IMR-90 (cell line): ENCODE data around the gene DUOX2. TPM values are rescaled to one million over a fixed set of nuclear protein-coding genes. Genes with fewer than 3 reads are reported as not detected.

Source experiments
- ATAC-seq: fragments of 200-7000 bp; cut with Tn5 transposase; 2 replicates; pipeline ENCODE4 v1.9.1; 2020; ENCODE audit warnings: low read depth, mild to moderate bottlenecking, moderate library complexity
- BruUV-seq: library from RNA; stranded (reverse); fragments of 400-500 nt; replicated peaks from 2 replicates; lab custom pipeline; 2021; lab: Mats Ljungman, UMichigan
- CTCF ChIA-PET: fragments of 300-600 bp; formaldehyde crosslinking; extraction: SDS; loops from one replicate; lab custom pipeline; 2021; ENCODE audit warnings: antibody characterized with exemption; lab: Yijun Ruan, JAX
- POLR2A ChIA-PET: fragments of 300-600 bp; sonication (Branson Sonifier 250); formaldehyde crosslinking; loops from one replicate; lab custom pipeline; 2022; ENCODE audit warnings: antibody characterized with exemption; ENCODE audit not compliant: unreplicated experiment; lab: Charles Lee
- DNase-seq: peaks from one replicate; pipeline ENCODE4 v3.0.0; 2013
- H2AFZ ChIP-seq: replicated peaks from 2 replicates; pipeline ENCODE3; 2013; ENCODE audit warnings: low read length, mild to moderate bottlenecking; ENCODE audit not compliant: poor library complexity
- H2AK5ac ChIP-seq: 2 replicates; pipeline ENCODE4 v1.6.1; 2013; ENCODE audit warnings: low read depth, low read length, inconsistent platforms
- H2AK9ac ChIP-seq: replicated peaks from 2 replicates; pipeline ENCODE3; 2013; ENCODE audit warnings: mild to moderate bottlenecking, low read depth, low read length, moderate library complexity; ENCODE audit not compliant: poor library complexity
- H2BK120ac ChIP-seq: 2 replicates; pipeline ENCODE4 v1.6.1; 2013; ENCODE audit warnings: low read depth, low read length, inconsistent platforms
- H2BK15ac ChIP-seq: 3 replicates; pipeline ENCODE4 v1.6.1; 2013; ENCODE audit warnings: low read depth, low read length, inconsistent platforms
- H2BK20ac ChIP-seq: 2 replicates; pipeline ENCODE4 v1.6.1; 2013; ENCODE audit warnings: low read depth, mild to moderate bottlenecking, inconsistent platforms, low read length, moderate library complexity
- H2BK5ac ChIP-seq: 2 replicates; pipeline ENCODE4 v1.6.1; 2013; ENCODE audit warnings: mild to moderate bottlenecking, low read depth, low read length, inconsistent platforms; ENCODE audit not compliant: poor library complexity, severe bottlenecking
- H3K14ac ChIP-seq: replicated peaks from 2 replicates; pipeline ENCODE4 v1.6.1; 2013; ENCODE audit warnings: low read depth, low read length, inconsistent platforms
- H3K18ac ChIP-seq: 2 replicates; pipeline ENCODE4 v1.6.1; 2013; ENCODE audit warnings: low read depth, low read length, control low read depth
- H3K23ac ChIP-seq: 2 replicates; pipeline ENCODE4 v1.6.1; 2013; ENCODE audit warnings: low read depth, low read length, inconsistent platforms
- H3K27ac ChIP-seq: 2 replicates; pipeline ENCODE4 v1.5.1; 2013; ENCODE audit warnings: mild to moderate bottlenecking, control low read depth, low read length; ENCODE audit not compliant: insufficient read depth
- H3K27me3 ChIP-seq: 2 replicates; pipeline ENCODE4 v1.6.1; 2013; ENCODE audit warnings: low read length; ENCODE audit not compliant: control insufficient read depth, insufficient read depth
- H3K36me3 ChIP-seq: 2 replicates; pipeline ENCODE4 v1.6.1; 2013; ENCODE audit warnings: low read length, mixed read lengths; ENCODE audit not compliant: control insufficient read depth, insufficient read depth
- H3K4ac ChIP-seq: 2 replicates; pipeline ENCODE4 v1.6.1; 2013; ENCODE audit warnings: low read depth, low read length, inconsistent platforms
- H3K4me1 ChIP-seq: 2 replicates; pipeline ENCODE4 v1.6.1; 2013; ENCODE audit warnings: low read length, mixed read lengths; ENCODE audit not compliant: control insufficient read depth, insufficient read depth
- H3K4me2 ChIP-seq: 2 replicates; pipeline ENCODE4 v1.6.1; 2013; ENCODE audit warnings: low read depth, mild to moderate bottlenecking, control low read depth, low read length, moderate library complexity
- H3K4me3 ChIP-seq: 2 replicates; pipeline ENCODE4 v1.5.1; 2013; ENCODE audit warnings: low read depth, mild to moderate bottlenecking, control low read depth, low read length, moderate library complexity; ENCODE audit not compliant: insufficient read depth
- H3K56ac ChIP-seq: 2 replicates; pipeline ENCODE4 v1.6.1; 2013; ENCODE audit warnings: low read length, inconsistent platforms; ENCODE audit not compliant: insufficient read depth; ENCODE audit errors: extremely low read depth
- H3K79me1 ChIP-seq, 2 experiments: 2 replicates each; pipeline ENCODE4 v1.6.1; 2013; ENCODE audit warnings: low read length in 2 of 2, inconsistent platforms in 1 of 2, low read depth in 1 of 2
- H3K9ac ChIP-seq: 2 replicates; pipeline ENCODE4 v1.6.1; 2013; ENCODE audit warnings: low read depth, low read length, control low read depth
- H3K9me1 ChIP-seq: 2 replicates; pipeline ENCODE4 v1.6.1; 2013; ENCODE audit warnings: low read length, inconsistent platforms; ENCODE audit not compliant: insufficient read depth
- H3K9me3 ChIP-seq: 2 replicates; pipeline ENCODE4 v1.6.1; 2013; ENCODE audit warnings: low read length; ENCODE audit not compliant: control insufficient read depth, insufficient read depth
- H4K20me1 ChIP-seq: 2 replicates; pipeline ENCODE4 v1.6.1; 2013; ENCODE audit warnings: low read length, inconsistent platforms; ENCODE audit not compliant: insufficient read depth
- H4K5ac ChIP-seq: 2 replicates; pipeline ENCODE4 v1.6.1; 2013; ENCODE audit warnings: mild to moderate bottlenecking, low read depth, low read length, control low read depth
- H4K8ac ChIP-seq, 2 experiments: 2 replicates each; pipeline ENCODE4 v1.6.1; 2013; ENCODE audit warnings: low read depth in 2 of 2, low read length in 2 of 2, control low read depth in 1 of 2, inconsistent platforms in 1 of 2
- H4K91ac ChIP-seq: 2 replicates; pipeline ENCODE4 v1.6.1; 2013; ENCODE audit warnings: low read depth, low read length, inconsistent platforms; ENCODE audit not compliant: insufficient read depth
- BHLHE40 ChIP-seq: fragments of 150-350 bp; IDR thresholded peaks from 2 replicates; pipeline ENCODE4 v1.6.1; 2016; ENCODE audit warnings: mild to moderate bottlenecking, low read depth, low read length
- CEBPB ChIP-seq: IDR thresholded peaks from 2 replicates; pipeline ENCODE4 v1.6.1; 2012; ENCODE audit warnings: low read depth, low read length, improper control_type of control experiment
- CTCF ChIP-seq: conservative IDR thresholded peaks from 2 replicates; pipeline ENCODE4 v1.5.1; 2012; ENCODE audit warnings: mild to moderate bottlenecking, low read depth, low read length, improper control_type of control experiment
- ELK1 ChIP-seq: fragments of 150-350 bp; IDR thresholded peaks from 2 replicates; pipeline ENCODE4 v1.6.1; 2016; ENCODE audit warnings: low read depth, mild to moderate bottlenecking, low read length, moderate library complexity, borderline replicate concordance
- FOS ChIP-seq: fragments of 150-350 bp; IDR thresholded peaks from 2 replicates; pipeline ENCODE4 v1.6.1; 2016; ENCODE audit warnings: low read depth, low read length
- MAFK ChIP-seq: IDR thresholded peaks from 2 replicates; pipeline ENCODE4 v1.6.1; 2012; ENCODE audit warnings: low read depth, low read length, improper control_type of control experiment
- MAZ ChIP-seq: IDR thresholded peaks from 2 replicates; pipeline ENCODE4 v1.6.1; 2012; ENCODE audit warnings: low read depth, mild to moderate bottlenecking, low read length, improper control_type of control experiment, moderate library complexity, borderline replicate concordance
- NFE2L2 ChIP-seq: fragments of 150-350 bp; IDR thresholded peaks from 2 replicates; pipeline ENCODE4 v1.6.1; 2016; ENCODE audit warnings: low read depth, mild to moderate bottlenecking, low read length
- POLR2A ChIP-seq: IDR thresholded peaks from 2 replicates; pipeline ENCODE4 v1.6.1; 2012; ENCODE audit warnings: mild to moderate bottlenecking, low read depth, low read length
- RAD21 ChIP-seq: IDR thresholded peaks from 2 replicates; pipeline ENCODE4 v1.6.1; 2012; ENCODE audit warnings: low read length, improper control_type of control experiment
- RCOR1 ChIP-seq: IDR thresholded peaks from 2 replicates; pipeline ENCODE4 v1.6.1; 2012; ENCODE audit warnings: mild to moderate bottlenecking, low read length, improper control_type of control experiment; ENCODE audit not compliant: insufficient replicate concordance
- RFX5 ChIP-seq: IDR thresholded peaks from 2 replicates; pipeline ENCODE4 v1.8.0; 2012; ENCODE audit warnings: low read depth, mild to moderate bottlenecking, low read length, moderate library complexity
- SMC3 ChIP-seq: fragments of 150-350 bp; IDR thresholded peaks from 2 replicates; pipeline ENCODE4 v1.6.1; 2016; ENCODE audit warnings: low read depth, mild to moderate bottlenecking, antibody characterized with exemption, low read length, moderate library complexity
- USF2 ChIP-seq: fragments of 150-350 bp; IDR thresholded peaks from 2 replicates; pipeline ENCODE4 v1.6.1; 2017; ENCODE audit warnings: mild to moderate bottlenecking, antibody characterized with exemption, low read length, low read depth
- WGBS, 2 experiments: methylation state at CpG; one replicate each; pipeline versions ENCODE4 v1.1.5 to v1.1.7; 2013; ENCODE audit warnings: missing lambda C conversion rate in 2 of 2; ENCODE audit not compliant: insufficient read length in 1 of 2; ENCODE audit errors: extremely low coverage in 2 of 2; 5-methylcytosine and 5-hydroxymethylcytosine counted together
- dilution Hi-C: fragments of 300-500 bp; cut with HindIII; formaldehyde crosslinking; loops from one replicate; pipeline ENCODE4 v1.14.3; 2018; ENCODE audit warnings: low sequenced_read_pairs; ENCODE audit not compliant: unreplicated experiment
- in situ Hi-C: fragments of 300-500 bp; cut with MboI; formaldehyde crosslinking; loops from 3 replicates; pipeline ENCODE4 v1.14.3; 2019; ENCODE audit warnings: low sequenced_read_pairs, inconsistent platforms, mixed read lengths
- intact Hi-C: fragments of 100-400 bp; cut with micrococcal nuclease; formaldehyde crosslinking; loops from 2 replicates; pipeline ENCODE4 v1.10.0; 2022
- polyA plus RNA-seq, 3 experiments: library from polyadenylated mRNA; depleted of rRNA; stranded (reverse); fragments of >200 nt; gene quantifications; 2 replicates each; pipeline ENCODE4 v1.2.3, GENCODE V29; 2012; ENCODE audit warnings: low replicate concordance in 1 of 3
- total RNA-seq: library from RNA; depleted of rRNA; stranded (reverse); fragments of >200 nt; gene quantifications from 2 replicates; pipeline ENCODE4 v1.2.3, GENCODE V29; 2012

Gene DUOX2
- total and polyA plus RNA-seq, 2 of the 4 experiments (the other 2 are of a cell fraction): not detected

- H3K4me2 ChIP-seq: no peak overlapping the region
- no peak overlapping the region for H2BK120ac ChIP-seq
- H3K27me3 ChIP-seq: peaks cover 9% of the 10 kb centered on the region; the same call in 1 of the 2 replicates
- H3K4me1 ChIP-seq: no peaks in the 10 kb centered on the region; the same call in 1 of the 2 replicates
- ChIA-PET POLR2A (no interaction called here), CTCF (no interaction called here)
- ATAC-seq (no peak), DNase-seq (no peak)
- no CpG with 5 or more reads among the region's 12 CpGs for WGBS, 2 experiments
- H2AFZ ChIP-seq: no peak overlapping the region
- H3K9me1 ChIP-seq: no peaks in the 10 kb centered on the region
- no peak overlapping the region for H2BK15ac ChIP-seq
- no peak overlapping the region for H4K8ac ChIP-seq
- H4K20me1 ChIP-seq: no peaks in the 10 kb centered on the region
- H3K79me1 ChIP-seq: no peaks in the 10 kb centered on the region
- no peak overlapping the region for H3K56ac ChIP-seq
- dilution Hi-C loops: no loop called here
- no peak overlapping the region for H3K27ac ChIP-seq
- no peak overlapping the region for H3K4me3 ChIP-seq
- H3K9ac ChIP-seq: no peak overlapping the region
- H4K91ac ChIP-seq: no peak overlapping the region
- in situ Hi-C loops: no loop called here
- H3K4ac ChIP-seq: no peak overlapping the region
- H2AK9ac ChIP-seq: peak overlapping the region; percentile 65
- H3K14ac ChIP-seq: no peak overlapping the region
- H3K36me3 ChIP-seq: no peaks in the 10 kb centered on the region
- no peak overlapping the region for H3K18ac ChIP-seq
- no peak overlapping the region for H3K23ac ChIP-seq
- H2AK5ac ChIP-seq: no peak overlapping the region; the same call in 1 of the 2 replicates
- no peaks in the 10 kb centered on the region for H3K9me3 ChIP-seq
- no peak overlapping the region for H2BK5ac ChIP-seq
- BruUV-seq: no TSS peak
- H2BK20ac ChIP-seq: no peak overlapping the region
- H4K5ac ChIP-seq: no peak overlapping the region
- intact Hi-C loops: no loop called here
- no peak for TF ChIP-seq CEBPB
- TF ChIP-seq POLR2A: no peak
- no peak for TF ChIP-seq FOS
- TF ChIP-seq SMC3: no peak
- TF ChIP-seq RCOR1: no peak
- no peak for TF ChIP-seq ELK1
- TF ChIP-seq NFE2L2: no peak
- no peak for TF ChIP-seq MAFK
- no peak for TF ChIP-seq RAD21
- TF ChIP-seq BHLHE40: no peak
- TF ChIP-seq MAZ: no peak
- no peak for TF ChIP-seq USF2
- no peak for TF ChIP-seq CTCF
- no peak for TF ChIP-seq RFX5
Measured at GRCh38 chr15:45148076-45149059, 34.4 kb upstream of the DUOX2 start.
